Stimulated activated CD8-positive, alpha-beta memory T cell treated with anti-CD3 and anti-CD28 coated beads, Interleukin-4, amount 100 ng/mL, for 1 hour (primary cell): ENCODE data around the gene ABL2.

Experiments used
- DNase-seq, 2 donors: peaks; one replicate each; pipeline ENCODE4 v3.0.0-alpha.2; 2020; ENCODE audit warnings: low read depth in 2 of 2, low spot score in 1 of 2

The ABL2 gene

DNA sequence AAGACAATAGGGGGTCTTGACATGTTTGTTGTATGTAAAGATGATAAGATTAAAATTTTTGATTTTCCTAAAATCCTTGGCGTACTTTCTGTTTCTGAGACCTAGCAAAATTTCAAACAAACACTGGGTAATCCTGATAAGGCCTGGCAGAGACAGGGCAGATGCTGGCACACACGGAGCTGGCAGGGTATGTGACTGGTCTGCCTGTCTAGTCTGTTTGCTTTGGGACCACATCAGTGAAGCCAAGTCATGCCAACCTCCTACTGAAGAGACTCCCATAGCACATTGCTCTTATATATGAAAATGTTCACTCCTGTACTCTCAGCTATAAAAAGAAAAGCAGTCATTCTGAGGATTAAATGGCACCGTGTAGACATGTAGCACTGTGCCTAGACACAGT, 133.6 kb downstream of the ABL2 start:
- no peak for DNase-seq

DNA sequence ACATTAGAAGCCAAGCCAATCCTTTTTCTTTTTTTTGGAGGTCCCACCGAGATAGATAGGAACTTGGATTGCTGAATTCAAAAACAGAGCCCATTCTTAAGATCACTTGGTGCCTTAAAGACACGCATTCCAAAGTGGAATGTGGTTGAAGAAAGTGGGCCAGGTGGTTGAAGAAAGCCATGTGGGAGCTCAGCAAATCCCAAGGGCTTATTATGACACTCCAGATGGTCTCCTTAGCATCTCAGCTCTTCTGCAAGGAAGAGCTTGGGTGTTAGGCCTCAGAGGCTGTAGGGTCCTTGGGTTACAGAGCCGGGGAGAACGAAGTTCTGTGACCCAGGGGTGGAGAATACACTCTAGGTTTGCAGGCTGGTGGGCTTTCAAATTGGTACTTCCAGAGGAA, 134.1 kb downstream of the ABL2 start:
- DNase-seq = no peak

DNA sequence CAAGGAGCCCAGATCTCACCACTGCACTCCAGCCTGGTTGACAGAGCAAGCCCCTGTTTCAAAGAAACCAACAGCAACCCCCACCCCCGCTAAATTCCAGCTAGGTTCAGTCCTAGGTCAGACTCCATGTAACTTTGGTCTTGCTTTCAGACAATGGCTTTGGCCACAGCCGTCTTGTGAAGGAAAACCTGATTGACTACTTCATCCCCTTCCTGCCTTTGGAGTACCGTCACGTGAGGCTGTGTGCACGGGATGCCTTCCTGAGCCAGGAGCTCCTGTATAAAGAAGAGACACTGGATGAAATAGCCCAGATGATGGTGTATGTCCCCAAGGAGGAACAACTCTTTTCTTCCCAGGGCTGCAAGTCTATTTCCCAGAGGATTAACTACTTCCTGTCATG, 134.7 kb downstream of the ABL2 start:
- DNase-seq = no peak

DNA sequence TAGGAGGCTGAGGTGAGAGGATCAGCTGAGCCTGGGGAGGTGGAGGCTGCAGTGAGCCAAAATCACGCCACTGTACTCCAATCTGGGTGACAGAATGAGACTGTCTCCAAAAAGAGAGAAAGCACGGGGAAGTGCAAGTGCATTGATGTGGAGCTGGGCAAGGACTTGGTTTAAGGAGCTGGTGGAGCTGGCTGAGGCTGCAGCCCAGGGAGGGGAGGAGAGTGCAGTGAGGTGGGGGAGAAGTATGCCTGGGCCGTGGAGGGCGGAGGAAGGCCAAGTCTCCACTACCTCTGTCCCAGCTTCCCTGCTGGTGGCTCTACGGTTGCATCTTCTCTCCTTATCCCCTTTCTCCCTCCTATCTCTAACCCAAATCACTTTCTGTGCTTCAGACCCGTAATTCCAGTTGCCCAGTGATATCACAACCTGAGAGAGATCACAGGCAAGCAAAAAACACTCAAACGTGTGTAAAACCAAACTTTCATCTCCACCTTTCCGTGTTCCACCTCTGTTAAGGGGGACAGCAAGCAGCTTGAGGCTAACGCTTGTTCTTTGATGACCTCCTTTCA, 136.5 kb downstream of the ABL2 start:
- no peak for DNase-seq

DNA sequence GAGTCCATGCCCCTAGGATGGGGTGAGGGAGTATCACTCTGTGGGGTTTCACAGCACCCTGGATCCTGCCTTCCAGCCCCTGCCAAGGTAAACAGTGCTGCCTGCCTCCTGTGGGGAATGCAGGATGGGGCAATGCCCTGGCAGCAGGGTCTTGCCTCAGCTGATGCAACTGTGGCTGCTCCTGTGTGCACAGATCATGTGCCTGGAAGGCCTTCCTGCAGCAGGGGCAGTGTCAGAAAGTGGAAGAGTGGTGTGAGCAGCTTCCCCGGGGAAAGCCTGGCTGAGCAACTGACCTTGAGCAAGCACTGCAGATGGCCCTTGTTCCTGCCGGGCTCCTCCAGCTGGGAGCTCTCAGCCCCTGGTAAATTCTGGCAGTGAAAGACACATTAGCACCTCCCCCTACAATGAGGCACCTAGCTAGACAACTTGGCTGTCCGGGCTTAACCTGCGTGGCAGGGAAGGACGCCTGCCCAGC, 137.7 kb downstream of the ABL2 start:
- no peak for DNase-seq

DNA sequence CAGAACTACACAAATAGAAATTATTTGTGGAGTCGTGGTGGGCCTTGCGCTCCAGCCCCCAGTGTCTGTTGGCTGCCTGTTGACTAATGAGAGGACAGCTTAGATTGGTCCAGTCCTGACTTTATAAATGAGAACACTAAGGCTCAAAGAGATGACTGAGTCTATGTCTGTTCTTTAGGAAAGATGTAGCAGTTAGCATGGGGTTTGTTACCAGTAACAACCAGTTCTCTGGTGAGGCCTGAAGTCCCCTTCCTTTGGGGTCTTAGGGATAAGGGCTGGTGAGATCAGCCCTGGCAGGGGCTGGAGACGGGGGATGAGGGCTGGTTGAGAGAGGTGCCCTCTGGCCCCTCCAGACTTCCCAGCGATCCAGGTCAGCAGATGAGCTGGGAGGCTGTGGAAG, 138.6 kb downstream of the ABL2 start:
- DNase-seq = no peak

DNA sequence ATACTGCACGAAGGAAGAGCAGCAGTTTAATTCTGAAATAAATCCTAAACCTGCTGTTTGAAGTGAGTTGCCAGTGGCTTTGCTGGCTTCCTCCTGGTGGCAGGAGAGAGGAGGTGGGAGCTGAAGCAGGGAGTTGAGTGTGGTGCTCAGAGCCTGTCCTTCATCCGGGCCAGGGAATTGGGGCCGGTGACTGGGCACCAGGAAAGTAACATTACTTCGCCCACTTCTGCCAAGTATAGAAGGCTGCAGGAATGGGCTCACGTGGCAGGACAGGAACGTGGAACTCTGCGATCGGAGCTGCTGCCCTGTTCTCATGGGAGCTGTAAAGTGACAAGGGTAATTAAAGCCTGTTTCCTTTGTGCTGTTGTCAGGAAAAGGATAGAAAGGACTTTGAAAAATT, 139.0 kb downstream of the ABL2 start:
- DNase-seq = no peak

DNA sequence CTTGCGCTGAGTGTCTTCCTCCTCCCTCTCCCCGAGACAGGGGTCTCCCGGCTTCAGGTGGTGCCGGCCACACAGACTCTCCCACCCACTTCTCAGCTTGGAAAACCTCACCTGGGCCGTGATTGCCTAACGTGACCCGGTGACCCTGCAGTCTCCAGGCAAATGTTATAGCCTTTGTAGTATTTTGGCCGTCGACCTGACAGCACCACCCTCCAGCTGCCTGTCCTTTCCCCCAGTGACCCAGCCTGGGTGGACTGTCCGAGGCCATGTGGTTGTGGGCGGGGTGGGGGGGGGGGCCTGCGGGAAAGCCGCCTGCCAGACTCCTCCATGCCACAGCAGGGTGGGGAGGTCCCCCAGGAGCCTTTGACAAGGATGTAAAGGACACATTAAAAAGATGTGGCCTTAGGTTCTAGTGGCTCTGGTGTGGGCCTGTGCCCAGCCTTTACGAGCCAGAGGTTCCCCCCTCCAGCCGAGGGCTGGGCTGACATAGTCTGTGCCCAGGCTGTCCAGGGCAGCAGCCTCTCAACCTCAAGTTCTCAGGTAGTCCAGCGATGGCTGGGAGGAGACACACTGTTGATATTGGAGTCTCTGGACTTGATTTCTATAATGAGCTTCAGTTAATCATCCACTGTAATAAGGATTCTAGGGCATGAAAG, 139.5 kb downstream of the ABL2 start:
- DNase-seq = no peak

DNA sequence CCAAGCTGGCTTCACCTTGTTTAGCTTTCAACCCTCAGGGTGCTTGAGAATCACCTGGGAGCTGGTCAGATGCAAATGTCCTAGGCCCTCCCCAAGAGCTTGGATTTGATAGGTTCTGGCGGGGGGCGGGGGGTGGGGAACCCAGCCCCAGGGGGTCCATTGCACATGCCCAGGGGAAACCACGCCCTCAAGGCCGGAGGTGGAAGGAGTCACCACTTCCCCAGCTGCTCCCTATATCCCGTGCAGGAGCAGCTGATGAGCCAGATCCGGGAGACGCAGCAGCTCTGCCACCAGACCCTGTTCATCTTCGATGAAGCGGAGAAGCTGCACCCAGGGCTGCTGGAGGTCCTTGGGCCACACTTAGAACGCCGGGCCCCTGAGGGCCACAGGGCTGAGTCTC, 141.8 kb downstream of the ABL2 start:
- DNase-seq = no peak

DNA sequence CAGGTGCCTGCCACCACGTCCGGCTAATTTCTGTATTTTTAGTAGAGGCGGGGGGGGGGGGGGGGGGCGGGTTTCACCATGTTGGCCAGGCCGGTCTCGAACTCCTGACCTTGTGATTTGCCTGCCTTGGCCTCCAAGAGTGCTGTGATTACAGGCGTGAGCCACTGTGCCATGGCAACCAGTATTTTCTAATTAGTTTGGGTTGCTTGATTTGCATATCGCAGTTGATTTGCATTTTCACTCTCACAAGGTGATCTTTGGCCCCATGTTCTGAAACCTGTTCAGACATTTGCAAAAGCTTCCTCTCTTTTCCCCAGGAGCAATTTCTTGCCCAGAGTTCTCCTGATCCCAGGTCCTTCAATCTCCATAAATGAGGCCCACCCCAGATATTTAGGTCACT, 145.9 kb downstream of the ABL2 start:
- DNase-seq = no peak

DNA sequence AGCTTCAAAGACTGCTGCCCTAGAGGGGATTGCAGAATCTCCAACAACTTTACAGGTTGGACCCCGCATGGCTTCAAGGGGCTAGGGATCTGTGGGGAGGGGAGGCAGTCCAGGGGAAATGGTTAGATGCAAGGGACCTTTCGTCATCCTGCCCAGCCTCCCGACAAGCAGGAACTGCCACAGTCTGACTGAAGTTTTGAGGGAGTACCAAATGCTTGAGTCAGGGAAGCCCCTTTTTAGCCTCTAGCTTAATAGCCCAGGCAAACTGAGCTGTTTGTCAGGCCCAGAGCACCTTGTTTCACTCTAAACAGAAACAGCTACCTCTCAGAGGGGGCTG, 146.5 kb downstream of the ABL2 start:
- no peak for DNase-seq

DNA sequence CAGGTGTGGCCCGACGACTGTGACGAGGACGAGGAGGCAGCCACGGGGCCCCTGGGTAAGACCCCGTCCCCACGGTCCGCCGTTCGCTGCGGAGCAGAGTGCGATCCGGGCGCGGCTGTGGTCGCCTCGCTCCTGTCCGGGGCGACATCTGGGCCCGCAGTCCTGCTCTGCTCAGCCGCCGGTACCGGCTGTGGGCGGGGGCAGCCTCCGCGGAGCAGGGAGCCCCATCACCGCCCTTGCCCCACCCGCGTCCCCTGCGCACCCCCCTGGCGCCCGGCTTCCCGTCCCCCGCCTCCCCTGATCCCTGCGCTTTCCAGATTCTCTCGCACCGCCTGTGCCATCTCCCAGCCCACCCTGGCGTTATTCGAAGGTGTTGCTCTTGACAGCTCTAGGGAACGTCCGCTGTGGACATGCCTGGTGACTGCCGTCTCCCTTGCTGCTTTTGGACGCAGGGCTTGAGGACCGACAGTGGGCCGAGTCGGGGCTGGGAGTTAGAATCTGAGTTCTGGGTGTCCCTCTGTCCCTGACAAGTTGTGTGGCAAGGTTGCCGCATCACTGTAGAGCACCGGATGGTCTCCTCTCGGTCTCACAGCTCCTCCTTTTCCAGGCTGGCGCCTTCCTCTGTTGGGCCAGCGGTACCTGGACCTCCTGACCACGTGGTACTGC, 147.0 kb downstream of the ABL2 start:
- DNase-seq = no peak

DNA sequence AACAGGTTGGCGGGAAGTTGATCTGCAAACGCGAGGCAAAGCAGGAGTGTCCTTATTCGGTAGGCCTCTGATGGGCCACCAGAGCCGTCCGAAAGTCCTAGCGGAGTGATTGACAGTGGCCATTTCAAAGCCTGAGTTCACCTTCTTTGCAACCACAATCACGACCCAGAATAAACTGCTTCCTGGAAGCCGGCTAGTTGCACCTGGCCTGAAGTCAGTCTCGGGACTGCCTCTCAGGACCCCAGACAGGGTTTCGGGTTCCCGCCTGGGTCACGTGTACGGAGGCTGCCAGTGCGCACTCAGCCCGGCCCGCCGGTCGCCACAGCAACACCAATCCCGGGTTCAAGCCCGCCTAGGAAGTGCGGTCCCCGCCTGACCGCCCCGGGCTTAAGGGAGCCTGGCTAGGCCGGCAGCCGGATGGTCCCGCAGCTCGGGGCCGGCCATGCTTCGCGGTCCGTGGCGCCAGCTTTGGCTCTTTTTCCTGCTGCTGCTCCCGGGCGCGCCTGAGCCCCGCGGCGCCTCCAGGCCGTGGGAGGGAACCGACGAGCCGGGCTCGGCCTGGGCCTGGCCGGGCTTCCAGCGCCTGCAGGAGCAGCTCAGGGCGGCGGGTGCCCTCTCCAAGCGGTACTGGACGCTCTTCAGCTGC, 147.7 kb downstream of the ABL2 start, which contains the start of gene TOR3A:
Gene TOR3A (plus strand): TSS at position 384 of the 646 bp plus-strand sequence. CDS start 59 bp downstream, at position 443.
- peak; percentile 55 to 56 for DNase-seq

DNA sequence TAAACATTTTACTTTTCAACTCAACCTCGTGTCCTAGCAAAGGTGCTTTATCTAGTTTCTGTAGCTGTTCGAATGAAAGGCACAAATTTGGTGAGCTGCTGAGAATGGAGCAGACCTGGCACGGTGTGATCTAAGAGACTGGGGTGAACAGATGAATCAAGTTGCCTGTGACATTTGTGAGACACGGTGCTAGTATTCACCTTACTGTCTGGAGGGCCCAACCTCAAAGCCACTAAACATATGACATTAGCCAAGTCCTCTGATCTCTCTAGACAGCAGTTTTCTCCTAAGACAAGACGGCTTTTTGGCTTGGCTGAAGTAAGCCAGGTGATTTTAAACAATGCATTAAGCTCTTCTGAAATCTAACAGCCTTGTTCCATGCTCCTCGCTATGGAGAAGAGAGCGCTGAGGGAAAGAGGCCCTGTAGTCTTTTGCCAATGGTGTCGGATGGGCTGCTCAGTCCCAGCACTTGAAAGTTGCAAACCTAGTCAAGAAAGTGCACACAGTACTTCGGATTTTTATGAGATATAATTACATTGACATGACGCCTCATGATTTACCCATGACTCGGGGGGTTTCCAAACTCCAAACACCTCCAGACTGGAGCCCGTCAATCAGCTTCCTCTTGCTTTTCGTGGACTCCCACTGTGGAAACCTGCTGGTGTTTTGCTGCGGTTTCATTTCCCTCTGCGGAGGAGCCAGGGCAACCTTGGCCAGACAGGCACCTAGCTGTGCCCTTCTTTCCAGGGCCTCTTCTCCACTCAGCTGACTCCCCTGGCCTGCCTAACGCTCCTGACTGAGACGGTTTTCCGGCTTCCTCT, 148.4 kb downstream of the ABL2 start:
- no peak for DNase-seq

DNA sequence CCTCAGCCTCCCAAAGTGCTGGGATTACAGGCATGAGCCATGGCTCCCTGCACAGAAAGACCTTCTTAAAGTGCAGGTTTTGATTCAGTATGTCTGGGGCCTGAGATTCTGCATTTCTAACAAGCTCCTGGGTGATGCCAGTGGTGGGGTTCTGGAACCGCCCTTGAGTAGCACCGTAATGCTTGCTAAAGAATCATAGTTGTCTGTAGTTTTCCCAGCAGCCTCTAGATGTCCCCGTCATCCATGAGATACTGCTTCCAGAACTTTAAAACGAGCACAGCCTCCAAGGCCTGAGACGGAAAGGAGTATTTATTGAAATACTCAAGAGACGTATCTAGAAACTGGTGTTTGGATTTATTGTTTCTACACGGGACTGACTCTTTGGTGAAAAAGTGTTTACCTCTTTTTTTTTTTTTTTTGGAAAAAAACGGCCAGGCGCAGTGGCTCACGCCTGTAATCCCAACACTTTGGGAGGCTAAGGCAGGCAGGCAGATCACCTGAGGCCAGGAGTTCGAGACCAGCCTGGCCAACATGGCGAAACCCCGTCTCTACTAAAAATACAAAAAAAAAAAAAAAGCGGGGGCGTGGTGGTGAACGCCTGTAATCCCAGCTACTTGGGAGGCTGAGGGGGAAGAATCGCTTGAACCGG, 150.2 kb downstream of the ABL2 start:
- DNase-seq = no peak

DNA sequence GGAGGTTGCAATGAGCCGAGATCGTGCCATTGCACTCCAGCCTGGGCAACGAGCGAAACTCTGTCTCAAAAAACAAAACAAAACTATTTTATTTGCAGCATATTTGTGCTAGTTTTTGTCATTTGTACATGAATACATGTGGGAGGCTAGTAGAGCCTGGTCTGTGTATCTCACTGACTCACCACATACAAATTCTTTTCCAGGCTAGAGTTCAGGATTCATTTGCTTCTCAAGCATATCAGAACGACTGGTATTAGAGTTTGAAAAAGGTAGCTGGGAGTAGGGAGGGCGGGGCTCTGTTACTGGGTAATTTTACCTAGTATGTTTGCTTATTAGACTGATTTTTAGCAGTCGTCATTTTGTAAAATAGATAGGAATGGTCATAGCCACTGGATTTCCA, 152.1 kb downstream of the ABL2 start:
- DNase-seq = no peak

DNA sequence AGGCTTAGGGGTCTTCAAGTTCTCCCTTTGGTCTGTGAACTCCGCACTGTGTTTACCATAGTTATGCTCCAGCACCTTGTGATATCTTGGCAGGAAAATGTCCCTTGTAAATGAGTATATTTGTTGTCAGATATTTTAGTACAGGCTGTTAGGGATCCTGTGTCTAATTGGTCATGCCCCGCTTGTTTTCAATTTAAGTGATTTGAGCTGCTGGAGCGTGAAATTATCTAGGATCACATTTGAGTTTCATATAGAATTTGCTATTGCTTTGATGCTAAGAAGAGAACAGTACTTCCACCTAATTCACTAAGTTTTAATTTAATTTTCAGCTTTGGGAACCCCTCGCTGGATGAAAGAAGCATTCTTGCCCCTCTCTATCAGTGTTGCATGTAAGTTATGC, 163.0 kb downstream of the ABL2 start:
- DNase-seq = no peak

DNA sequence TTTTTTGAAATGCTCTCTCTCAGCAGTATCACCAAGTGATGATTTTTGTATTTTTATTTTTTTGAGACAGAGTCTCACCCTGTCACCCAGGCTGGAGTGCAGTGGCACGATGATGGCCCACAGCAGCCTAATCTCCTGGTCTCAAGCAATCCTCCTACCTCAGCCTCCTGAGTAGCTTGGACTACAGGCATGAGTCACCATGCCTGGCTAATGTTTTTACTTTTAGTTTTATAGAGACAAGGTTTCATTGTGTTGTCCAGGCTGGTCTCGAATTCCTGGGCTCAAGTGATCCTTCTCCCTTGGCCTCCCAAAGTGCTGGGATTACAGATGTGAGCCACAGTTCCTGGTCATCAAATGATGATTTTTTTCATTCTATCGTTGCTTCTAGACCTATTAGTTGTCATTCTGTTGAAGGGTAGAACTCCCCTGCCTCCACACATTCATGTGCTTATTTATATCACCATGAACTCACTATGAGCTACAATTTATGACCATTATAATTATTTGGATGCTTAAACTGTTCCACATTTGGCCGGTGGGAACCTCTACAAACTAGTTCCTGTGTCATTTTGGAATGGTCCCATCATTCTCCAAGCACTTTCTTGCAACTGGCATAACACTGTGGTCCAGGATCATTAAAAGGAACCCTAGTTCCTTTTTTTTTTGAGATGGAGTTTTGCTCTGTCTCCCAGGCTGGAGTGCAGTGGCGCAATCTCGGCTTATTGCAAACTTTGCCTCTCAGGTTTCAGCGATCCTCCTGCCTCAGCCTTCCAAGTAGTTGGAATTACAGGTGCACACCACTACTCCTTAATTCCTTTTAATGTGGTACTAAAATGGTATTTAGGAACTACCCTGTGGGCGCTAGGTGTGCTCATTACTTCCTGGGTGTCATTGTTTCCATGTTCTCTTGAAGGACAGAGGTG, 167.9 kb downstream of the ABL2 start:
- DNase-seq = no peak
